ENCODE results near the gene BSPH1.

BSPH1 gene

GRCh38 chr19:47992070-47992469, at the start of gene BSPH1:
Gene BSPH1, minus strand, starts transcription at chr19:47992170. Its CDS starts 89 bp downstream, at chr19:47992081.
- DNase-seq (ENCODE audit: low read depth, low spot score) = no peak
- TF ChIP-seq CTCF (IDR thresholded peaks at IDR 0.05; ENCODE audit: low read depth, low read length) = no peak
- in situ Hi-C loops (cut with HindIII; ENCODE audit: low sequenced_read_pairs) = no loop called here
- no peak within 1 kb of the TSS for H3K4me3 ChIP-seq (ENCODE audit: low read depth, low read length)

DNA sequence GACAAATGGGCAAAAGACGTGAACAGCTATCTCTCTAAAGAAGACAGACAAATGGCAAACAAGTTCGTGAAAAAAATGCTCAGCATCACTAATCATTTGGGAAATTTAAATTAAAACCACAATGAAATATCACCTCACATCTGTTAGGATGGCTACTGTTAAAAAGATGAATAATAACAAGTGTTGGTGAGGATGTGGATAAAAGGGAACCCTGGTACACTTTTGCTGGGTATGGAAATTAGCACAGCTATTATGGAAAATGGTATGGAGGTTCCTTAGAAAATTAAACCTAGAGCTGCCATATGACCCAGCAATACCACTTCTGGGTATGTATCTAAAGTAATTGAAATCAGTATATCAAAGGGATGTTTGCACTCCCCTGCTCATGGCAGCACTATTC, 44.8 kb upstream of the BSPH1 start:
- no peak overlapping the region for H3K4me3 ChIP-seq (ENCODE audit: low read depth, low read length)
- in situ Hi-C loops (cut with HindIII; ENCODE audit: low sequenced_read_pairs) = no loop called here
- DNase-seq (ENCODE audit: low read depth, low spot score) = no peak
- TF ChIP-seq CTCF (IDR thresholded peaks at IDR 0.05; ENCODE audit: low read depth, low read length) = no peak

- TF ChIP-seq CTCF (IDR thresholded peaks at IDR 0.05; ENCODE audit: low read depth, low read length) = no peak
- H3K4me3 ChIP-seq (ENCODE audit: low read depth, low read length) = no peak overlapping the region
- in situ Hi-C loops (cut with HindIII; ENCODE audit: low sequenced_read_pairs) = no loop called here
- DNase-seq (ENCODE audit: low read depth, low spot score) = no peak
Observed at GRCh38 chr19:48033604-48034003, 41.6 kb upstream of the BSPH1 start.

DNA sequence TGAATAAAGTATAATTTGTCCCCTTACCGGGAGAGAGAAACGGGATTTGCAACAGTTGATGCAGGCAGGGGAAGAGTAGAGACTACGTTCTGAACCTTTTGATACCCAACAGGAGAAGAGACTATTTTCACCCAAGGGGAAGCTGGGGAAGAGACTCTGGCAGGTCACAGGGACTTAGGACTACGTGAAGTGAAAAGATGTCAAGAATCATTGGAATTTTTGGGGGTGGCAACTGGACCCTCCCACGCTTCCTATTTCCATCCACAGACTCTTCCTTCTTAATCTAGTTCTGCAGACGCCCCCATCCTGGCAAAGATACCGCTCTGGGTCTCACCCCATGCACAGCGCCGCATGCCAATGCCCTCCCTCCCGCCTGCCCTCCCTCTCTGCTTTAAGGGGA, 38.1 kb upstream of the BSPH1 start:
- no peak for TF ChIP-seq CTCF (IDR thresholded peaks at IDR 0.05; ENCODE audit: low read depth, low read length)
- in situ Hi-C loops (cut with HindIII; ENCODE audit: low sequenced_read_pairs) = no loop called here
- no peak for DNase-seq (ENCODE audit: low read depth, low spot score)
- H3K4me3 ChIP-seq (ENCODE audit: low read depth, low read length) = no peak overlapping the region

DNA sequence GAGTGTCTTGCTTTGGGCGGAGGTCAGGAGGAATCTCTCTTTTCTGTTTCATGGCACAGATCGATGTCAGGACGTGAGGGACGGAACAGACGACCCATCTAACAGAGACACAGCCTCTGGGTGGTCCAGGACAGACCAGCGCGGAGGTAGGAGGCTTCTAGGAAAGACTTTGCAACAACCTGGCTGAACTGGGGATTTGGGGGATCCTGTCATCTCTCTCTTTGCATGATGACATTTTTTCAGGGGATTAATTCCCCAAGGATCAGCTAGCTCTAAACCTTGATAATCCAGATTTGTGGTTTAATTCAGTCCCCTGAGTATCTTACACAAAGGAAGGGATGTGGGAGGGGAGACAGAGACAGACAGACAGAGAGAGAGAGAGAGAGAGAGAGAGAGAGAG, 37.5 kb upstream of the BSPH1 start:
- H3K4me3 ChIP-seq (ENCODE audit: low read depth, low read length) = no peak overlapping the region
- no peak for DNase-seq (ENCODE audit: low read depth, low spot score)
- no peak for TF ChIP-seq CTCF (IDR thresholded peaks at IDR 0.05; ENCODE audit: low read depth, low read length)
- in situ Hi-C loops (cut with HindIII; ENCODE audit: low sequenced_read_pairs) = no loop called here

GRCh38 chr19:48025480-48025879, 33.5 kb upstream of the BSPH1 start:
- H3K4me3 ChIP-seq (ENCODE audit: low read depth, low read length) = no peak overlapping the region
- in situ Hi-C loops (cut with HindIII; ENCODE audit: low sequenced_read_pairs) = no loop called here
- DNase-seq (ENCODE audit: low read depth, low spot score) = no peak
- TF ChIP-seq CTCF (IDR thresholded peaks at IDR 0.05; ENCODE audit: low read depth, low read length) = no peak

DNA sequence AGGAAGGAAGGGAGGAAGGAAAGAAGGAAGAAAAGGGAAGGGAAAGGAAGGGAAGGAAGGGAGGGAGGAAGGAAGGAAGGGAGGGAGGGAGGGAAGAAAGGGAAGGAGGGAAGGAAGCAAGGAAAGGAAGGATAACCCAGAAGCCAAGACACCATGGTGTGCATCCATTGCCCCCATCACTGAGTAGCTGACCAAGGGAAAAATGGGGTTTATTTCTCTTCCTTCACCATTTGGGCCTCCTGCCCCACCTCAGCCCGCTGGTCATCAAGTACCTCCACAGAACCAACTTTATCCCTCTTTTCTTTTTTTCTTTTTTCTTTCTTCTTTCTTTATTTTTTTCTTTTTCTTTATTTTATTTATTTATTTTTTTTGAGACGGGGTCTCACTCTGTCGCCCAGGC, 31.5 kb upstream of the BSPH1 start:
- TF ChIP-seq CTCF (IDR thresholded peaks at IDR 0.05; ENCODE audit: low read depth, low read length) = no peak
- no peak for DNase-seq (ENCODE audit: low read depth, low spot score)
- in situ Hi-C loops (cut with HindIII; ENCODE audit: low sequenced_read_pairs) = no loop called here
- no peak overlapping the region for H3K4me3 ChIP-seq (ENCODE audit: low read depth, low read length)

All from astrocyte of the spinal cord (primary cell).